ENCODE measurements around the gene TTN.
"Not testable (repeated sequence)": the region's sequence is repeated elsewhere in the genome, so short reads cannot be mapped to it uniquely, and the experiment has no call there.

TTN gene

GRCh38 chr2:178731300-178731699 lies 75.9 kb downstream of the TTN start:
- DNase-seq = no peak

- no peak for DNase-seq
Measured at GRCh38 chr2:178730049-178730448, 77.2 kb downstream of the TTN start.

DNA sequence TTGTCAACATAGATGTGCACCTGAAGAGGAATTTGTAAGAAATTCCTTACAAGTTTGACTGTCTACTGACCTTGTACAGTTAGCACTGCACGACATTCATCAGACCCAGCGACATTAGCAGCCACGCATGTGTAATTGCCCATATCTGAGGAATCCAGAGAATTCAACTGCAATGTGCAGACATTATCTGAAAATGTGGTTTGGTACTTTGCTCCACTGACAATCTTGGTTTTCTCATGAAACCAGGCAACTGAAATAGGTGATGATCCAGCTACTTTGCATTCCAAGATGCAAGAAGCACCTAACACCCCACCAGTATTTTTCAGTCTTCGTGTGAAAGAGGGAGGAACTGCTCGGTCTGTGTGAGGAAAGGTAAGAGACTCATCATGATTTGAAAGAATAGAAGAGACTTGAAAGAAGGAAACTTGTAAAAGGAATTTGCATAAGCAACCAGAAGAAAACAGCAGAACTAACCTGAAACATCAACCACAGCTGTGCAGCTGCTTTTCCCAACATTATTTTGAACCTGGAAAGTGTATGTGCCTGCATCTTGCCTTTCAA lies 83.4 kb downstream of the TTN start:
- no peak for DNase-seq

DNA sequence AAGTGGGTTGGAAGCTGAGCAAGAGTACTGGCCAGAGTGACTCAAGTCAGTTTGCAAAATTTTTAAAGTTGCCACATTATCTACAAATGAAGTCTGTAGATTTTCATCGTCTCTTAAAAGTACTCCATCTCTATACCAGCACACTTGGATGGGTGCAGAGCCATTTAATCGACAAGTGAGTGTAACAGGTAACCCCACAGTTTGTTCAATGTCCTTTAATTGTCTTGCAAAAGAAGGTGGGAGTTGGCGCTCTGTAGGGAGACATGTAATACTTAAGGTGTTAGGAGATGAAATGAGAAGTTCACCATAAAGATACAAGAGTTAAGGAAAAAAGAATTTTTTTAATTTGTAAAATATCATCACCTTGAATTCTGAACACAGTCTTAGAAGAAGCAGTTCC lies 84.9 kb downstream of the TTN start:
- no peak for DNase-seq

DNA sequence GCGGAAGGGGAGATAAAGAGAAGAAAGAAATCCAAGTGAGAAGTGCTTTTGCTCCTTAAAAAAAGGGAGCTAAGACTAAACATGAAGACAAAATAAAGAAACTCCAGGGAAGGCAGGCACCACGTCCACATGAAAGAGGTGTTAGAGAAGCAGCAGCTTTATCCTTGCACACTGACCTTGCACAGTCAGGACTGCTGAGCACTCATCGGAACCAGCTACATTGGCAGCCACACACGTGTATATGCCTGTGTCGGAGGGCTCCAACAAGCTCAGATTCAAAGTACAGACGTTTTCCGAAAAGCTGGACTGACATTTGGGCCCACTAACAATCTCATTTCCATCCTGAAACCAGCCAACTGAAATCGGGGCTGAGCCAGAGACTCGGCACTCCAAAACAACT lies 88.2 kb downstream of the TTN start:
- DNase-seq = no peak

DNA sequence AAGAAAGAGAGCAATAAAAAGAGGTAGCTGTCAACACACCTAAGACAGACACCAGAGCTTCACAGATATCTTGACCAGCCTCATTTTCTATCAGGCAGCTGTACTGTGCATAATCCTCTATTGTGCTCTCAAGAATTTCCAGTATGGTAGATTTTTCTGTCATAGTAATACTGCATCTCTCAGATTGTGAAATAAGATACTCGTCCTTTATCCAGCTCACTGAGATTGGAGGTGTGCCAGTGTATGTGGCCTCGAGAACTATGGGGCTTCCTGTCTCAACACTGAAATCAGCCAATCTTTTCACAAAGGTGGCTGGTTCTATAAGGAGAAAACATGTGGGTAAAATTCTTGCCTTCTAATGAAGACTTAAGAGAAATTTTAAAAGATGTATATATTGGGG lies 88.9 kb downstream of the TTN start:
- DNase-seq = no peak

- DNase-seq = no peak
Measured at GRCh38 chr2:178716394-178716793, 90.8 kb downstream of the TTN start.

DNA sequence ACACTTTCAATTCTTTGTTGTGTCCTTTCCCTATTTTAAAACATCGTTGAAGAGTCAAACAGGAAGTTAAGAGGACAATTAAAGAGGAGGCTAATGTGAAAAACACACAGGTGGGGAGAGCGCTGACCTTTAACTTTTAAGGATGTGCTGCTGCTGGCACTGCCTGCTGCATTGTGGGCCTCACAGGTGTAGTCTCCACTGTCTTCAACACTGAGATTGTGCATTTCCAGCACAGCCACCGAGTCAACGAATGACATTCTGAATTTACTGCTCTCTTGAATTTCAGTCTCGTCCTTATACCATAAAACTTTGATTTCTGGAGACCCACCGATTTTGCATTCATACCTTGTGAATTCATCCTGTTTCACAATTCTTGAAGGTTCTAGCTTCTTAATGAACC lies 91.9 kb downstream of the TTN start:
- DNase-seq = no peak

DNA sequence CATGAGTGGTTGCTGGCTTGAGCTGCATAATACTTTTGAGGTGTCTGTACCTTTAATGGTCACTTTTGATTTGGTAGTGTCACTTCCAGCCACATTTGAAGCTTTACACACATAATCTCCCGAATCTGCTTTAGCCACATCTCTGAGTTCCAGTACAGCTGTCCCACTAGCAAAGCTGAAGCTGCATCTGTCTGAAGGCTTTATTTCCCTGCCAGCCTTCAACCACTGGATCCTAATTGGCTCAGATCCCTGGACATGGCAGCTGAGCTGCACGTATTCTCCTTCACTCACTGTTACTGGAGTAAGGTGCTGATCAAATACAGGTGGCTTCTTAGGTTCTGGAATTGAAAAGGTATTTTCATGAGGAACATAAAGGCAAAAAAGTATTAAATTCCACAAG lies 99.7 kb downstream of the TTN start:
- no peak for DNase-seq

DNA sequence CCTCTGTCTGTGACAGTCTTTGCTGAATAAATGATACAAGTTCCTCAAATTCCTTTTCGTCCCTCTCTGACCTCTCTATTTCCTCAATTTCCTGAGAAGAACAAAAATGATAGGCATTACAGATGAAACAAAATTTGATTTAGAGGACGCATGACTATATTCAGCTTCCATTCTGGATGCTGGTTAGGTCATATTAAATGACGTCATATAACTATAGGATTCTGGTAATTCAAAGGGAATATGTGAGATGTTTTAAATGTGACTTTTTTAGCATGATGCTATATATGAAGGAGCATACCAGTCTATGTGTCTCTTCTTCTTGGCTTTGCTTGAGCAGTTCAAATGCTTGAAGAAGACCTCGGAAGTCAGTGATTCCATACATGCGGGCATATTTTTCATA lies 102.3 kb downstream of the TTN start:
- no peak for DNase-seq

DNA sequence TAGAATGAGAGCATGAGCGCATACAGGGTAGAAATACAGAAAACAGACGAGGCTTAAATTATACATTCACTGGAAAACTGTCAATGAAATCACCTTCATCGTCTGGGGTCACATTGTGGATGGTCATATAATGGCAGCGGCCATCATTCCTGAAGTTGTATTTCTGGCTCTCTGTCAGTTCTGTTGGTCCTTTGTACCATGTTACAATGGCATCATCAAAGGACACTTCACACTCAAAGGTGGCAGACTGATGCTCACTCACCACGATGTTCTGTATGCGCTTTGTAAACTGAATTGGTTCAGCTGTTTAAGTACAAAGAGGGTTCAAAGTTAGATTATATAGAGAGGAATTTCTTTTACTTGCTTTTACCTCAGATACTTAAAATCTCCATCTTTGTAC lies 104.9 kb downstream of the TTN start:
- DNase-seq = no peak

- no peak for DNase-seq
Measured at GRCh38 chr2:178700922-178701342, 106.3 kb downstream of the TTN start.

GRCh38 chr2:178700136-178700535 lies 107.1 kb downstream of the TTN start:
- DNase-seq = no peak

- DNase-seq = no peak
Measured at GRCh38 chr2:178692845-178693244, 114.4 kb downstream of the TTN start.

DNA sequence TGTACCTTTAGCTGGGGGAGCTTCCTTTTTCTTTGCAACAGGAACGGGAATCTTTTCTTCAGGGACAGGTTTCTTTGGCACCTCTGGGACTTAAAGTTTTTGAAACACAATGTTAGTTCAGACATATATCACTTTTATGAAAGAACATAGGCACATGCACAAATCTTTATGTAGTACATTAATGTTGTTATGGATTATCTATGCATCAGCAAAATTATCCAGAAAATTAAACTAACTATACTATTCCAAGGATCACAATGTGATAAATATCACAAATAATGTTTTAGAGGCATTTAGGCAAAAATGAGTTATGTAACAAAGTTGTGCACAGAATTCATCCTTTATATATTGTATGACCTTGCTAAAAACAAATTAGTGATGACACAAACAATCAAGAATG lies 117.4 kb downstream of the TTN start:
- no peak for DNase-seq

- DNase-seq = no peak
Measured at GRCh38 chr2:178683877-178684276, 123.3 kb downstream of the TTN start.

- no peak for DNase-seq
Measured at GRCh38 chr2:178681081-178681480, 126.1 kb downstream of the TTN start.

DNA sequence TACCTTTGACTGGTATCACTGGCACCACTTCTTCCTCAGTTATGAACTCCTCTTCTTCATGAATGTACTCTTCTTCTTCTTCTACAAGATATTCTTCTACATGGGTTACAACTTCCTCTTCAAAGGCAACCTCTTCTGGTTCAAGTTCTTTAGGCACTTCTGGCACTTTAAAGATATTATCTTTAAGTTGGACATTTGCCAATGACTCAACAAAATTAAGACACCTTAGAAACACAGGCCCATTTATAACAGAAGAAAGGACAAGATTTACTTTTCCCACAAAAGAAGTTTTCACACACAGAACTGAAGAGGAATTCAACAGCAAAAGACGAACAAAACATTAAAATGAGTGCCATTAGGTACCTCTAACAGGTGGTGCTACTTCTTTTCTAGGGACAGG lies 127.3 kb downstream of the TTN start:
- DNase-seq = no peak

DNA sequence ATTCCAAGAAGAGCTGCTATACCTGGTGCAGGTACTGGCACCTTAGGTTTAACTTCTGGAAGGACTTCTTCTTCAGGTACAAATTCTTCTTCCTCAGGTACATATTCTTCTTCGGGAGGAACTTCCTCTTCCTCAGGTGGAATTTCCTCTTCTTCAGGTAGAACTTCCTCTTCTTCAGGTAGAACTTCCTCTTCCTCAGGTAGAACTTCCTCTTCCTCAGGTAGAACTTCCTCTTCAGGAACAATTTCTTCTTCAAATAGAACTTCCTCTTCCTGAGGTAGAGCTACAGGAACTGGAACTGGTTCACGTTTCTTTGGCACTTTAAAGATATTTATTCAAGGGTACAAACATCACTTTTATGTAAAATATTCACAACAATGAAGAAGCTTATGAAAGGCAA lies 129.6 kb downstream of the TTN start:
- DNase-seq = no peak

- no peak for DNase-seq
Measured at GRCh38 chr2:178676046-178676445, 131.2 kb downstream of the TTN start.

DNA sequence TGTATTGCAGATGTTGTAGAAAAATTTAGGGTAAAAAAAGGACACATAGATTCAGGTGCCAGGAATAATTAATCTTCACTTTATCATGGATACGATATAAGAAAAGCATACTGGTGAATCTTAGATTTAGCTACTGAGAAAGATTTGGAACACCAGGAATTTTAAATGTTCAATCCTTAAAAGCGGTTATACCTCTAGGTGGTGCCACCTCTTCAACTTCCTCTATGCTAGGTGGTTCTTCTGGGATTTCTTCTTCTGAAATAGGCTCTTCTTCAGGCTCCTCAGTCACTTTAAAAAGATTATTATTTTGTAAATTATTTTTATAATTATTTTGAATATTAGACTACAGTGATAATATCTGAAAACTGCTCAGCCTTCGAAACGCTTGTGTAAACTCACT lies 133.1 kb downstream of the TTN start:
- no peak for DNase-seq

DNA sequence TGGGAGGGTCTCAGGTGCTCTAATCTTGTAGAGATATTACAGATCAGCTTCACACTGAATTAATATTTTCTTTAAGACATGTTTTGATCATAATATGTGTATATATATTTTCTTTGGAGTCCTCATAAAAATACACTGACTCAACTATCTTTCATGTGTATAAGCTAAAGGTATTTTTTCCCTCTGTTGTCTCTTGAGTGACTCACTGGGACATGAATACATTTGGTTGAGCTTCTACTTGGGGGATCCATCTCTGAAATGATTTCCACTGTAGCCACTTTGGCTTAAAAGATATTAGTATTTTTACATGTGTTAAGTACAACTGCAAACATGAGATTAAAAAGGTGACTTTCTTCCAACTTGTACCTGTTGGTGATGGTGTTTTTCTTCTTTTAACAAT lies 140.8 kb downstream of the TTN start:
- DNase-seq = no peak

GRCh38 chr2:178658480-178658879 lies 148.7 kb downstream of the TTN start:
- DNase-seq = not testable (repeated sequence)

GRCh38 chr2:178650554-178650953 lies 156.7 kb downstream of the TTN start:
- DNase-seq = no peak

- DNase-seq = no peak
Measured at GRCh38 chr2:178644919-178645318, 162.3 kb downstream of the TTN start.

DNA sequence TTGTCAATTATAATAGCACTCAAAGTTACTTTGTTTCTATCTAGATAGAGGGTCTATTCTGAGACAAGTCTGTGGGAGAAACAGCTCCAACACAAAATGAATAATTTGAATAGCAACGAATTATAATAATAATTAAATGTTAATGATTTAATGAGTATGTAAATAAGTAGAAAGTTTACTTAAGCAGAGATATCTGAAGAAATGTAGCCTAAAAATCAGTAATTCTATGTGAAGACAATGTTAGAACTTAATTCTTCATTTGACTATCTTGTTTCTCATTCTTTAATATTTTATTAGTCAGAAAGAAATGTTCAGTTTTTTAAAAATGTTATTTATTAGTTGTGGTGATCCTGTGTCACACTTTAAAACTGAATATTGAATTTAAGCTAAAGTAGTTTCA lies 165.7 kb downstream of the TTN start:
- no peak for DNase-seq

Data from NCI-H2171 (cell line).